NCI-H1105 (cell line): ENCODE measurements around the gene SORCS2.

Source experiments
- DNase-seq: peaks from one replicate; lab custom pipeline; 2025; lab: John Stamatoyannopoulos, UW

Gene SORCS2

DNA sequence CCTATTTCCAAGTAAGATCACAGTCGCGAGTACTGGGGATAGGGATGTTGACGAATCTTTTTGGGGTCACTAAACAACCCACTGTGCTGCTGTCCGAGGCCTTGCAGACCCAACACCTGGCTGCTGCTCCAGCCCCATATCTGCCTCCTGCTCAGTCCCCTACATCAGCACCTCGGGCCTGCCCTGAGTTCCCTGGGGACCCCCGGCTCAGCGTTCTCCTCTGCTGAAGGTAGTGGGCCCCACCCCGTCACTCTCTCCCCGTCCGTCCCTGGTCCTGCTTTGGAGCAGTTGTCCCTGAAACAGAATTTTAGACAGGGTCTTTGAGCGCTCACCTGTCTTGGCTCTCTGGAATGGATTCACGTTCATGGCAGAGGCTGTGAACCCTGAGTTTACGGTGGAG, 444.8 kb downstream of the SORCS2 start:
- DNase-seq: no peak

DNA sequence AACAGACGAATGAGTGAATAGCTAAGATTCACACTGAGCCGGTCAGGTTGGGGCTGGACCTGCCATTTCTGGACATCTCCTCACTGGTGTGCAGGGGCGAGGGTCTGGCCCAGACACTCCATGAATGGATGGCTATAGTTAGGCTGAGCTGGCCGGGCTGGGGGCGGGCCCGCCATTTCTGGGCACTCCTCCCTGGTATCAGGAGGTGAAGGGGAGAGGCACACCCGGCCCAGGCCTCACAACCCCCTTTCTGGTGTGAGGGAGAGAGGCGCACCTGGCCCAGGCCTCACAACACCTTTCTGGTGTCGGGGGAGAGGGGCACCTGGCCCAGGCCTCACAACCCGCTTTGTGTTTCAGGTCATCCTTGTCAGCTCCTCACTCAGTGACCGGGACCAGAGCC, 445.6 kb downstream of the SORCS2 start:
- no peak for DNase-seq

DNA sequence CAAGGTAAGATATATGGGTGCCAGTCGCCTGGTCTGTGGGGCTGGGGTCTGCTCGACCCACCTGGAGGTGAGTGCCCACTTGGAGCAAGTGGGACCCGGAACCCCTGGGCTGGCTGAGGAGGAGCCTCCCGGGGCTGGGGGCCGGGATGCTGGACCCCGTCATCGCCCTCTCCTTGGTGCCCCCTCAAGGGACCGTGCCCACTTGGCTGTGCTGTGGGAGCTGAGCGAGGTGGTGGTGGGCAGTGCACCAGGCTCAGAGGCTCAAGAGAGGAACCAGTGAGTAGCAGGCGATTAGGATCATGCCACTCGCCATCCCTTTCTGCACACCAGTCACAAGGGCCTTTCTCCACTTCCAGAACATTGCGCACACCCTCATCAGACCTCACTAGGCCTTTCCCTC, 446.2 kb downstream of the SORCS2 start:
- DNase-seq: no peak

DNA sequence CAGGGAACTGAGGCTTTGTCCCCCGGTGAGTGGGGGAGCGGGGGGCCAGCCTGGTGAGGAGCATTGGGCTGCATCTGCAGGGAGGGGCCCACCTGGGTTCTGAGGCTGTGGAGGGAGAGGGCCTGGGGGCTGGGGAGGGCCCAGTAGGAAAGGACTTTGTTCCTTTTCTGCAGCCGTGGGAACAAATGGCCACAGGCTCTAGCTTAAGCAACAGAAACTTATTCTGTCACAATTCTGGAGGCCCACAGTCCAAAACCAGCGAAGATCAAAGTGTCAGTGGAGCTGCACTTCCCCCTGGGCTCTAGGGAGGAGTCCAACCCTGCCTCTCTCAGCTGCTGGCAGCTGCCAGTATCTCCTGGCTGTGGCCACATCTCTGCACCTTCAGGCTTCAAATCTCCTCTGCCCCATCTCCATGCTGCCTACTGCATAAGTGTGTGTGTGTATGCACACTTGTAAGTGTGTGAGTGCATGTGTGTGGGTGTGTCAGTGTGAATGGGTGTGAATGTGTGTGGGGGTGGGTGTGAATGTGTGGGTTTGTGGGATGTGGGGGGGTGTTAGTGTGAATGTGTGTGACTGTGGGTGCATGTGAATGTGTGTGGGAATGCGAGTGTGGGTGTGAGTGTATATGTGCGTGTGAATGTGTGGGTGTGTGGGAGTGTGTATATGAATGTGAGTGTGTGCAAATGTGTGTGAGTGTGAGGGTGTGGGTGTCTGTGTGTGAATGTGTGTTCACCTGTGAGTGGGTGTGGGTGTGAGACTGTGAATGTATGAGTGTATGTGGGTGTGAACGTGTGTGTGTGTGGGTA, 446.8 kb downstream of the SORCS2 start:
- no peak for DNase-seq

DNA sequence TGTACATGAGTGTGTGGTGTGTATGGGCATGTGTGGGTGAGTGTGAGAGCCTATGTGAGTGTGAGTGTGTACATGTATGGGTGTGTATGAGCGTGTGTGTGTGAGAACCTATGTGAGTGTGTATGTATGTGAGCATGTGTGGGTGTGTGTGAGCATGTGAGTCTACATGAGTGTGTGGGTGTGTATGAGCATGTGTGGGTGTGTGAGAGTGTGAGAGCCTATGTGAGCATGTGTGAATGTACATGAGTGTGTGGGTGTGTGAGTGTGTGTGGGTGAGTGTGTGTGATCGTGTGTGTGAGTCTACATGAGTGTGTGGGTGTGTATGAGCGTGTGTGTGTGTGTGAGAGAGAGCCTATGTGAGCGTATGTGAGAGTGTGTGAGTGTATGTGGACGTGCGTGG, 447.8 kb downstream of the SORCS2 start:
- no peak for DNase-seq

DNA sequence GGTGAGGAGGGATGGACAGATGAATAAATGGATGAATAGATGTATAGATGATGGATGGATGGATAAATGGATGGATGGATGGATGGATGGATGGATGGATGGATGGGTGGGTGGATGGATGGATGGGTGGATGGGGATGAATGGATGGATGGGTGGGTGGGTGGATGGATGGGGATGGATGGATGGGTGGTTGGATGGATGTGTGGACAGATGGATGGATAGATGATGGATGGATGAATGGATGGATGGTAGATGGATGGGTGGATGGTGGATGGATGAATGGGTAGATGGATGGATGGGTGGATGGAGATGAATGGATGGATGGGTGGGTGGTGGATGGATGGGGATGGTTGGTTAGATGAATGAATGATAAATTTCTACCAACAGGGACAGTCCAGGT, 449.4 kb downstream of the SORCS2 start:
- DNase-seq: no peak

DNA sequence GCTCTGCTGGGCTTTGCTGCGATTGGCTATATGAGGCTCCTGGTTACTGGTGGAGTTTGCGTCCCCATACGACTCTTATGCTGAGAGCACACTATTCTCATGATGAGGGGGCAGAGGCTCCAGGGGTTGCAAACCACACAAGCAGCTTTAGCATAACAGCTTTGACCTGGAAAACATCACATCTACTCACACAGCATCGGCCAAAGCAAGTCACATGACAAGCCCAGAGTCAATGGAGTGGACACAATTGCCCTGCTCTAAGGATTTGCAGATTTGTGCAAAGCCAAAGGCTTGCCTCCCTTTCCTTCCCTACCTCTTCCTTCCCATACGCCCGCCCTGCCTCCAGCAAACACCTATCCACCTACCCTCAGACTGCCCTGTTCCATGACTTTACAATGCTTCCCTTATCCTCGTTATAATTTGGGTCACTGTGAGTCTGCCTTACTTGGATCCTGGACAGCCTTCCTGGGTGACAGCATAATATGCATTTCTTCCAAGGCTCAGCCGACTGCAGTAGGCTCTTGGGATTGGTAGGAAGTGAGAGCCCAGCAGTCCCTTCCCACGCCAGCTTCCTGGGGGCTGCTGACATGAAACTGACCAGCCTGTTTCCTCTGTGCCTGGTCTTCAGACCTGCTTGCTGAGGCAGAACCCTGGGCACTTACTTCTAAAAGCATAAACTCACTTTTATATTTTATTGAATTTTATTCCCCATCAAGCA, 450.6 kb downstream of the SORCS2 start:
- DNase-seq: no peak

DNA sequence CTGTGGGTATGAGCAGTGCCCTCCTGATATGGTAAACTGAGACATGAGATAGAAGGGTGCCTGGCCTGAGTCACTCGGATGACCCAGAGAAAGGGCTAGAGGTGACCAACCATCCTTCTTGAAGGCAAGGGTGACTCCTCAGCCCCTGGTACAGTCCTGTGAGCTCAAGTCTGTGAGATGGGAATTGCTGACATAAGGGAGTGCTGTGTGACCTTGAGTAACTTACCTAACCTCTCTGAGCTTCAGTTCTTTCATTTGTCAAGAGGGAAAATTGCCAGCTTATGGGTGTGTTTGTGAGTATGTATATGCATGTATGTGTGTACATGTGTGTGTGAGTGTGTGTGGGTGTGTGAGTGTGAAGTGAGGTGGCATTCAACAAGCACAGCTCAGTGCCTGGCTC, 452.8 kb downstream of the SORCS2 start:
- DNase-seq: no peak

DNA sequence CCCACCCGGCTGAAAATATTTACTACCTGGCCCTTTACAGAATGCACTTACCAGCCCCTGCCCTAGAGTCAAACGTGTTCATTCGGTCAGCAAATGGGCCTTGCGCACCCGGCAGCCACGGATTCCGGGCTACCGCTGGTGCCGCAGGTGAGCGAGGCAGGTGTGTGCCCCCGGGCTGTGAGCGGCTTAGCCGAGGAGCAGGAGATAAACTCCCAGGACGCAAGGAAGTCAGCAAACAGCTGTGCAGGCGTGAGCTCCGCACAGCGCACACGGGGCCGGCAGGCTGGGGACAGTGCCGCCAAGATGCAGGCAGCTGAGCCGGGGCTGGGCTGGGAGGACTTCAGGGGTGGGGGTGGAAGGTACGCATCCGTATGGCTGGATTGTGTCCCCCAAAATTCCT, 453.6 kb downstream of the SORCS2 start:
- no peak for DNase-seq

DNA sequence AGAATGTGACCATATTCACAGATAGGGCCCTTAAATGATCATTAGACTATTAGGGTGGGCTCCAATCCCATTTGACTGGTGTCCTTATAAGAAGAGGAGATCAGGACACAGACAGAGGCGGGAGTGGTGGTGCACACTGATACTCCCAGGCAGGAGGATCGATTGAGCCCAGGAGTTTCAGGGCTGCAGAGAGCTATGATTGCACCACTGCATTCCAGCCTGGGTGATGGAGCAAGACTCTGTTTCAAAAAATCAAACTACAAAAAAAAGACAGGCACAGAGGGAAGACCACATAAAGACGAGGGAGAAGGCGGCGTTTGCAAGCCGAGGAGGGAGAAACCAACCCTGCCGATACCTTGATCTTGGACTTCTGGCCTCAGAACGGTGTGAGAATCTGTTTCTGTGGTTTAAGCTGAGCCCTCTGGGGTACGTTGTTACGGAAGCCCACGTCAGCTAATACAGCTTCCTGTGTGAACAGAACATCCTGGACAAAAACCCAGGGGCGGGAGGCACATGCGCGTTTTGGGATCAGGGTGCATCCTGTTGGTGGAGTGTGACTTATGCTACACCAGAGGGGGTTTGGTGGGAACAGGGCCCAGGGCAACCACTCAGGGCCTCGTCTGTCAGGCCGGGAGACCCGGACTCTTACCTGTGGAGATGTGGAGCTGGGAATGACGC, 454.2 kb downstream of the SORCS2 start:
- no peak for DNase-seq

DNA sequence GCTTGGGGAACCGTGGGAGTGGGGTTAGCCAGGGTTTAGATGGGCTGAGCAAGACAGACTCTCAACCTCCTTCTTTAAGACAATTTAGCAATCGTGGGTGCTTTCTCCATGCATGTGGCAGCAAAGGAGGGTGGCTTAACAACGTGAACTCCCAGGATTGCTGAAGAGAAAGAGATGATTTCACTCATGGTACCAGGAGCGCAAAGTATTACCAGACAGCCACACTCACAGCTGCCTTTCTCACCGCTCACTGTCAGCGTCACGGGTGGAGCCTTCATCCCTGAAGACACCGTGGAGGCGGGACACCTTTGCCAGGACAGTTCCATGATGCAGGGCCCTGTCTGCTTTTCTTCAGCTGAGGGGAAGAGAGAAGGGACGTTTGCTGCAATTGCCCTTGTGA, 454.8 kb downstream of the SORCS2 start:
- no peak for DNase-seq

DNA sequence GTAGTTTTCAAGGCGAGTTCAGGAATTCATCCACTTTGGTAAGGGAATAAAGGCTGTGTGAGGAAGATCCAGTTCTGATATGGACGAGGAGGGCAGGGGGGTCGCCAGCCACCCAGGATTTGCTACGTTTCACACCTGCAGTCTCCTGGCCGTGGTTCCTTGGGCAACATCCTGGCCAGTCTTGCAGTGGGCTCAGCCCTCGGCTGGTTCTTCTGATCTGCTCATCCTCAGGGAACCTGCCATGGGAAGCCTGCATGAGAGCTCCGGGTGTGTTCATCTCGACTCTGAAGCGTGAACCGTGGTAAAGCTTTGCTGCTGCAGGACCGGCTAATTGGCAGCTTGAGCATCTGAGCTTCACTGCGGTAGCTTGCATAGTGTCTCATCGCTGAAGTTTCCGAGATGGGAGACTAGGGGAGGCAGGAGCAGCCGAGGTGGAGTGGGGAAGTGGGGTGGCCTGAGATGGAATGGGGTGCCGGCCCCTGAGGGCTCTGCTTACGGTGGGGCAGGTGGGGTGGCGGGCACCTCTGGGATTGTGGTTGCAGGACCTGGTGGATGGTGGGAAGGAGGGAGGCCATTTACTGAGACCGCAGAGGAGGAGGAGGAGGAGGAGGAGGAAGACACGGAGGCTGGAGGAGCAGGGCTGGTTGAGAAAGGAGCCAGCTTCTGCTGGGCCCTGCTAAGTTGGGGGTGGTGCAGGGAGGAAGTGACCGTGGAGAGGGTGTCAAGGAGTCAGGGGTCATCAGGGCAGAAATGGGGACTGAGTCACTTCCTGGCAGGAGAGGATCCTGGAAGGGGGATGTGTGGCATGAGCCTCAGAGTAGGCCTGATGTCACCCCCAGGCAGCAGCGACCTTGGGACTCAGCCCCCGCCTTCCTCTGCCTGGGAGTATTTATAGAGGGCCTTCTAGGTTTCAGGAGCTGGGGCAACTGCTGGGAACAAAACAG, 455.5 kb downstream of the SORCS2 start:
- no peak for DNase-seq

DNA sequence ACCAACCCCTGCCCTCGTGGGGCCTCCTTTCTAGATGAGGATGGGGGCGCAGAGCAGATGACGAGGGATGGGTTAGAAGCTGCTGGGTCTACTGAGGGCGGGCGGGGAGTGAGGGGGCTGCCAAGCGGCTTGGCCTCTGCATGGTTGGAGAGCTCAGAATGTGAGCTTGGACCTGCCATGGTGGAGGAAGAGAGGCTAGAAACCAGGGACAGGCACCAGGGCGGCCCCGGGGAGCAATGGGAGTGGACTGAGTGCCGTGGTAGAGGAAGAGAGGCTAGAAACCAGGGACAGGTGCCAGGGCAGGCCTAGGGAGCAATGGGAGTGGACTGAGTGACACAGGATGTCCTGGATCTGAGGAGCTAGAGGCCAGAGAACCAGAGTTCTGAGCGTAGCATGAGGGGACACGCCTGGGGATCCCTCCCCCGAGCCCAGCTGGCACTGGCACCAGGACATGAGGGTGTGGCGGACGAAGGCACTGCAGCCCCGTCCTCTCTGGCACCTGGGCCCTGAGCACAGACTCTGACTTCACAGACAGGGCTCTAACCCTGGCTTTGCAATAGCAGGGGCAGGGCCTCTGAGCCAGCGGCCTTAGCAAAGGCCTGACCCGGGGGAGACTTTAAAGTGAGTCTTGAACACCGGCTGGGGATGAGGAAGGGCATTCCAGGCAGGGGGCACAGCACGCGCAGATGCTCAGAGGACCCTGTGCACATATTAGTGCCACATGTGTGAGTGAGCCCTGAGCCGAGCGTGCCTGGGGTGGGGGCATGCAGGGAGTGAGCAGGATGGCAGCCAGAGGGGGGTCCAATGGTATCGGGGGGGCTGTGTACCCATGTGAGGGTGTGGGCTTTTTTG, 456.4 kb downstream of the SORCS2 start:
- no peak for DNase-seq

DNA sequence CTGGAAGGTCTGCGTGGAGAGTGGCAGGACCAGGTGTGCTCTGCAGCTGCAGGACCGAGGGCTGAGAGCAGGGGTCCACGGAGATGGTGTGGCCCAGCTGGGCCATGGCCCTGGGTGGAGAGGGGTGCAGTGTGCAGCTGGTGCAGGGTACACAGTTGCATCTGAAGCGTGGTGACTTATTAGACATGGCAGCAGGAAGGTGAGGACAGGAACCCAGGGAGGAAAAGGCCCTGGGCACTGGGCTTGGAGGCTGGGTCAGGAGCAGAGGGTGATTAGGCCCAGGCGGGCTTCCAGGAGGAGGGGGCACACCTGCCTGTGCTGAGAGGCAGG, 457.0 kb downstream of the SORCS2 start:
- no peak for DNase-seq

DNA sequence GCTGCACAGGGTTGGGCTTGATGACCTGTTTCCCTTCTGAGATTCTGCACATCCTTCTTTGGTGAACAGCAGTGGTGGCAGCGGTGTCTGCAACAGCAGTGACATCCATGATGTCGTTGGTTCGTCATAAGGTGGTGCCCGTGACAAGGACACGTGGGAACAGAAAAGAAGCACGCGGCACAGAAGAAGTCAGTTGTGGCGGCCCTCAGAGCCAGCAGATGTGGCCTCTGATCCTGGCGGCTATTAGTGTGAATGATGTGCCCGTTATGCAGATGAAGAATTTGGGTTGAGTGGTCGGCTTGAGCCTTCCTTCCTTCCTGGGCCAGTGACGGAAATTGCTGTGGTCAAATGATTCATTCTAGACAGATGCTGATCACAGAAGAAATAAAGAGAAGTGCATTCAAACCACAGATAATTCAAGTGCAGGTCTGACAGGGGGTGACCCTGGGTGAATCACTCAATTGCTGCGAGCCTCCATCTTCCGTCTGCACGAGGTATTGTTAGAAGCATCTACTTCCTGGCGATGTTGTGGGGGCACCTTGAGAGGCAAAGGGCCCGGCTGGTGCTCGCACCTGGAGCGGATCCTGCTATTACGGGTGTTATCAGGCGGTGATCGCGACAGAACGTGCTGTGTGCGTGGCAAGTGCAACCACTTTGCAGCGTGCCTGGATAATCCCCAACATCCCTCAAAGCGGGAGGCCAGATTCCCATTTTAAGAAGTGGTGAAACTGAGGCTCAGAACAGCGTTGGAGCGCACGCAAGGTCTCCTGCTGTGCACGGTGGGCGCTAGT, 457.6 kb downstream of the SORCS2 start:
- DNase-seq: no peak

DNA sequence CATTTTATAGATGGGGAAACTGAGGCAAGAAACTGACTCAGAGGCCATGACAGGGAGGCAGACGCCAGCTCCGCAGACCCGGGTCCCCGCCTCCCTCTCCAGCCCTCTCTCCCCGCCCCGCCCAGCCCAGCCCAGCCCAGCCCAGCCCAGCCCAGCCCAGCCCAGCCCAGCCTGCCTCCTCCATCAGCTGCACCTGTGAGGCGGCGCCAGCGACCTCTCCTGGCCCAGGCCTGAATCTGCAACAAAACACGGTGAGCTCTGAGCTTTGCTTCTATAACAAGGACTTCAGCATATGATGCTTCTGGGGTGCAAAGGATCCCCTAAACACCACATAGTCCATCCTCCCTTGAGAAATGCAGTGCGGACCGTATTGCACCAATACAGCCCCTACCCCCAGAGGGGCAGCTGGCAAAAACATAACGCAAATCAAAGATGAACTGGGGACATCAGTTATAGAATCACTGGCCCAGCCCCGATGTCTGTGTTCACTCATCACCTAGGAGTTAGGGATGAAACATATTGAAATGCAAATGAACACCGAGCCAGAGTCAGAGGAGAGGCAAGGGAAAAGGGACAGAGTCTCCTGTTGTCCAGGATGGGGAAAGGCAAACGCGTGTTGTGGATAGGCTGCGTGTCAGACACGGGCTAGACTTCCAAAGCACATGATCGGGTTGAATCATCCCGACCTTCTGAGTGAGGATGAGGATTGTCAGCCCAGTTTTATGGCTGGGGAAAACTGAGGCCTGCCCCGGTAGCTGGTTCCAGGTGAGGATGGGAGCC, 458.5 kb downstream of the SORCS2 start:
- DNase-seq: no peak

DNA sequence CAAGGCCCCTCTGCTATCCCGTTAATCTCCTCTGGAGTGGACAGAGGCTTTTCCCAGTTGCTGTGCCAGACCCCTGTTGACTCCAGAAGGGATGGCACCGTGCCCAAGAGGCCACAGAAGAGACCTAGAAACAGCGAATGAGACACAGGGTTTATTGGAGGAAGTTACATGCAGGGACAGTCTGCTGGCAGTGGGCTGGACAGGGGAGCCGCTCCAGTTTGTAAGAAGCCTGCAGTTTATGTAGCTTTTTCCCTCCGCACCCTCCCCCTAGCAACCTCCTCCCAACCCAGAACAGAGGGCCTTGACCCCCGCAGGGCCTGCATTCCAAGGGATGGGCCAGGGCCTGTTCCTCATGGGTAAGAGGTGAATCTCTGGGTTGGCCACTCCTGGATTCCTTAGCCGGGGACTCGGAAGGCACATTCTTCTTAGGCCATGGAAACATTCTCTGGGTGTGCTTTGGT, 459.2 kb downstream of the SORCS2 start:
- DNase-seq: no peak

DNA sequence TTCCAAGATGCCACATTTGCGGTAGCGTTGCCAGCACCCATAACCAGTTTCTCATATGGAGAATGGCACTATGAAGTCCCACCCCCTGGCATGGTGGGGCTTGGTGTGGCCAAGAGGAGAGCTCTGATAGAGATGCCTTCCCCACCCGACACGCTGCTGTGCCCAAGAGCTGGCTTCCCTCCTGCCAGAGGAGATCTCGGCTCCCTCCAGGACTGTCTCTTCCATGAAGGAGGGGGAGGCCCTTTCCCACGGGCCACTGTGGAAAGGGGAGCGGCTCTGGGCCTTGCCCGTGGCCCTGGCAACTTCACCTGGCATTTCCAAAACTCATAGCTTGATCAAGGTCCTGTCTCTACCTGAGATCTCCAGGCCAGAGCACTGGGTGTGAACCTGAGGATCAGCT, 459.7 kb downstream of the SORCS2 start:
- no peak for DNase-seq

DNA sequence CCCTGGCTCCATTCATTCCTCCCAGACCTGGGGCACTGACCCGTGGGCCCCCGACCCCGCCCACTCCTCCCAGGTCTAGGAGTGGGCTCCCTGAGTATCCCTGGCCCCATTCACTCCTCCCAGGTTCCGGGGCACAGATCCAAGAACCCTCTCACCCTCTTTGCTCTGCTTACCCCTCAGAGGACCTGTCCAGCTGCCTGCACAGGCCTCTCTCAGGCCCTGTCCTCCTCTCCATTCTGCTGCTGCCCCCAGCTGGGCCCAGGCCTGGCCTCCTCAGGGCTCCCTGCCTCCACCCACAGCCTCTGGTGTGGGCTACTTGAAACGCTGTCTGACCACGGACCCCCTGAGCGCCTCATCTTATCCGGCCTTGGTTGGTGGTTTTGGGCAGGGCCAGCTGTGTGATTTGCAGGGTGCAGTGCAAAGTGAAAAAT, 460.1 kb downstream of the SORCS2 start:
- DNase-seq: no peak
